GM13976 (cell line): ENCODE measurements around the gene ARIH1.

ENCODE experiments used
- DNase-seq: peaks from one replicate; pipeline ENCODE4 v3.0.0; 2012; ENCODE audit warnings: low spot score
- CTCF ChIP-seq: IDR thresholded peaks from 2 replicates; pipeline ENCODE4 v1.5.1; 2012; ENCODE audit warnings: borderline replicate concordance, mild to moderate bottlenecking; ENCODE audit not compliant: insufficient read depth; ENCODE audit errors: extremely low read depth, missing control alignments, control extremely low read depth
- in situ Hi-C: fragments of 300-500 bp; cut with MboI; formaldehyde crosslinking; loops from one replicate; pipeline ENCODE4 v1.12.0; 2022; ENCODE audit warnings: low sequenced_read_pairs, mixed read lengths, inconsistent platforms; ENCODE audit not compliant: unreplicated experiment

The ARIH1 gene

GRCh38 chr15:72451224-72451623, 22.9 kb upstream of the ARIH1 start:
- in situ Hi-C loops: no loop called here
- TF ChIP-seq CTCF: no peak
- no peak for DNase-seq

- no peak for TF ChIP-seq CTCF
- no peak for DNase-seq
- in situ Hi-C loops: no loop called here
These were observed 17.4 kb upstream of the ARIH1 start for GRCh38 chr15:72456684-72457083.

- no peak for TF ChIP-seq CTCF
- in situ Hi-C loops: no loop called here
- no peak for DNase-seq
These were observed 13.7 kb upstream of the ARIH1 start for GRCh38 chr15:72460402-72460801.

- in situ Hi-C loops: no loop called here
These were observed 10.4 kb upstream of the ARIH1 start for GRCh38 chr15:72463702-72464101.

GRCh38 chr15:72464251-72464650, 9.9 kb upstream of the ARIH1 start:
- no peak for DNase-seq
- no peak for TF ChIP-seq CTCF
- in situ Hi-C loops: no loop called here

More at GRCh38 chr15:72463702-72464101, 10.4 kb upstream of the ARIH1 start:
- no peak for DNase-seq
- no peak for TF ChIP-seq CTCF

- TF ChIP-seq CTCF: no peak
- no peak for DNase-seq
- in situ Hi-C loops: no loop called here
These were observed 6.0 kb upstream of the ARIH1 start for GRCh38 chr15:72468103-72468502.

- in situ Hi-C loops: no loop called here
- no peak for DNase-seq
- peak; percentile 12 for TF ChIP-seq CTCF
These were observed 1.0 kb upstream of the ARIH1 start for GRCh38 chr15:72472992-72473610.
